ENCODE results near the gene HOXA2.

Gene HOXA2

GRCh38 chr7:27111751-27112277, 9.3 kb upstream of the HOXA2 start:
- no peak for DNase-seq (ENCODE audit: low read depth in 3 of 3)

GRCh38 chr7:27111042-27111750, 8.7 kb upstream of the HOXA2 start:
- DNase-seq (ENCODE audit: low read depth in 3 of 3) = no peak

GRCh38 chr7:27110186-27111031, 7.9 kb upstream of the HOXA2 start:
- no peak for DNase-seq (ENCODE audit: low read depth in 3 of 3)

GRCh38 chr7:27109466-27110185, 7.1 kb upstream of the HOXA2 start:
- DNase-seq (ENCODE audit: low read depth in 3 of 3) = no peak

GRCh38 chr7:27108390-27109127, 6.1 kb upstream of the HOXA2 start:
- DNase-seq (ENCODE audit: low read depth in 3 of 3) = no peak

- DNase-seq (ENCODE audit: low read depth in 3 of 3) = no peak
These were observed 5.2 kb upstream of the HOXA2 start for GRCh38 chr7:27107391-27108381.

- no peak for DNase-seq (ENCODE audit: low read depth in 3 of 3)
These were observed 4.4 kb upstream of the HOXA2 start for GRCh38 chr7:27106901-27107240.

GRCh38 chr7:27106181-27106900, 3.9 kb upstream of the HOXA2 start:
- no peak for DNase-seq (ENCODE audit: low read depth in 3 of 3)

- no peak for DNase-seq (ENCODE audit: low read depth in 3 of 3)
These were observed 3.0 kb upstream of the HOXA2 start for GRCh38 chr7:27105301-27106031.

GRCh38 chr7:27104341-27105058, 2.0 kb upstream of the HOXA2 start:
- no peak for DNase-seq (ENCODE audit: low read depth in 3 of 3)

- DNase-seq (ENCODE audit: low read depth in 3 of 3) = no peak
These were observed 1.2 kb upstream of the HOXA2 start for GRCh38 chr7:27103489-27104226.

GRCh38 chr7:27101957-27102580, 414 bp downstream of the HOXA2 start:
- no peak for DNase-seq (ENCODE audit: low read depth in 3 of 3)

GRCh38 chr7:27101171-27101956, 1.1 kb downstream of the HOXA2 start:
- no peak for DNase-seq (ENCODE audit: low read depth in 3 of 3)

- DNase-seq (ENCODE audit: low read depth in 3 of 3) = no peak
These were observed 1.8 kb downstream of the HOXA2 start for GRCh38 chr7:27100694-27101170.

- no peak for DNase-seq (ENCODE audit: low read depth in 3 of 3)
These were observed 2.8 kb downstream of the HOXA2 start for GRCh38 chr7:27099453-27100370.
